ENCODE data around the gene MTUS2.

Gene MTUS2

DNA sequence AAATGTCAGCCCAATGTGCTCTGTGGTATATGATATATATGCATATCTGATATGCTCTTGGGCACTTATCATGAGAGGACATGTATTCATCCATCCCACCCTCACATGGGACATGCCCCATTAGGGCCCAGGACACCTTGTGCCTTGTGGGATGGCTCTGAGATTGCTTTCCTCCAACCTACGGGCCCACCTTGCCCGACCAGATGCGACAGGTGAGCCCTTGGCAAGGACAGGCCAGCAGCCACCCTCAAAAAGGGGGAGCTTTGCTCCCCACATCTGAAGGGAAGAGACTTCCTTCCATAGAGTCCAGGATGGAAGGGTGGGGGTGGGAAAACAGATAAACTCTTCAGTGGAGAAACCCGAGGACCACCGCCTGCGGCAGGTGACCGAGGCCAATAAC lies 716.7 kb downstream of the MTUS2 start:
- DNase-seq, result no peak

DNA sequence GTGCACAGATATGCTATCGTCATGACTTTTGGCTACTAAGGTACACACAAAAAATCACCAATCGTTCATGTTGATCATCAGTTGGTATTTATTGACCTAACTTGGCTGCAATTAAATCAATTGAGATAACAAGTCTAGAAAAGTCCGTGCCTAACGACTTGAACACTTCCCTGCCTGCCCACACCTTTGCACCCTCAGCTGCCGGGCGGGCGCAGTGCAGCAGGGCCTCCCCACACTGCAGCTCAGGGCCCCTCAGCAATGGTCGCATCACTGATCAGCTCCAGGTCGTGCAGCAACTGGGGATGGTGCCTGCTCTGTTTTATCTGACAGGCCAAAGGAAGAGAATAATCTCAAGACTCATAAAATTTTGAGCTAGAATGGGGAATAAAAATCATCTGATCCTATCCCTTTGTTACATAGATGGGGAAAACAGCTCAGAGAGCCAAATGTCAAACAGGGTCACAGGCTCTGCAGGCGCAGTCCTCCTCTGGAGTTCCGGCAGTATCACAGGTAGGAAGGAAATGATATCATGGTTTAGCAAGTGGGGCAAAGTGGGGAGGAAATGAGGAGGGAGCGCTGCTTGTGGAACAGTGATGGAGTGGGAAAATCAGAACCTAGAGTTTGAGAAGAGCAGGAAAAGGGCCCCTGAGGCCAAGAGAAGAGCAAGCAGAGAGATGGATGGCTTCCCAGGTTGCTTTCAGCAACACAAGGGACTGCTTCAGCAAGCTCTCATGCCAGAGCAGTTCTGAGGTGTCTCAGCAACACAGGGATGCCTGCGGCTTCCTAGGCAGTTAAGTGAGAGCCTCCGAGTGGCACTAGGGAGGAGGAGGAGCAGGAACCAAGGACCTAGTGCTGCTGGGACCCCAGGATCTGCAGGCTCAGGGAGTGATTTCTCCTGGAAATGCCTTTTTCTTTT lies 717.9 kb downstream of the MTUS2 start:
- no peak for DNase-seq

DNA sequence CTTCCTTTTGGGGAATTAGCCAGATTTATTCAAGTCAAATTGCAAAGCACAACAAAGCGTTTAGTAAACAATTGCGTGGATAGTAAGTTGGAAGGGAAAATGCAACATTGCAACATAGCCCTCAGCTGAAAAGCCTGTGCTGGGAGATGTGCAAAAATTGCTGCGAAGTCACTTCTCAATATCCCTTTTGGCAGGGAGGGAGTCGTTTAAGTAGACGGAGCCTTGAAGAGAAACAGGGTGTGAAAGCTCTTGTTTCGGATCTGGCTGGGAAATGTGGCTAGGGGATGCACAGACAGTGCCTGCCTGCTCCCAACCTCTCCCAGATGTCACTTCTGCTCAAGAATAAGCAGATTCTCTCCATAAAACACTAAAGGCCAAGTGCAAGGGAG lies 718.5 kb downstream of the MTUS2 start:
- no peak for DNase-seq

DNA sequence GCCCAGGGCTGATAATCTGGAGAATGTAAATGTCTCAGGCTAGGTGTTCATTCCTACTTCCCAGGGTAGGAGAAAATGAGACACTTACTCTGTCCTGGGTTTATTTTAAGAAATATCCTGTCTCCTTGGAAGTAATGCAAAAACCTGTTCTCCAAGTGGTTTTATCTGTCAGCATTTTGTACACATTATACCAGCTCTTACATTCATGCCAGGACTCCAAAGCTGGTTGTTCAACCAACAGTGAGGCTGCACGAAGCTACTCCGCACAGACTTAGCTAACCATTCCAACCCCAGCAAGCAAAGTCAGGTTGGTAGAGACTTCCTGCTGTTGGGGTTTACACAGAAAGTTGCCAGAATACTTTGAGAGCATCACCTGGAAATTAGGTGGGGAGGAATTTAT lies 719.7 kb downstream of the MTUS2 start:
- DNase-seq, result no peak

DNA sequence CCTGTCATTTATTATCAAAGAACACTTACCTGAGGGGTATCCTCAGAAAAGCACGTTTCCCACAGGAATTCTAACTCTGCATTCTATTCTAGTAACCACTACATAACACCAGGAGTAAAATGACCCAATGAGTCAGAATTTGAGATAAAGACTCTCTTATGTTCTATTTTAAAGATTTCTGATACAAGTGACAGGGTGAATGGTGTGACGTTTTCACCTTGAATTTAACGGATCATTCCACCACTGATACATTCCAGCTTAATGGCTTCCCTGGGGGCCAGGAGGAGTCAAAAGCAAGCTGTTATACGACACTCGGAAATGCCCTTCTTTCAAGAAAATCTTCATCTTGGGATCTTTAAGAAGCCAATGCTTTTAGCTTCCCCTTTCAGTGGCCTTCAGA lies 720.2 kb downstream of the MTUS2 start:
- DNase-seq, result no peak

DNA sequence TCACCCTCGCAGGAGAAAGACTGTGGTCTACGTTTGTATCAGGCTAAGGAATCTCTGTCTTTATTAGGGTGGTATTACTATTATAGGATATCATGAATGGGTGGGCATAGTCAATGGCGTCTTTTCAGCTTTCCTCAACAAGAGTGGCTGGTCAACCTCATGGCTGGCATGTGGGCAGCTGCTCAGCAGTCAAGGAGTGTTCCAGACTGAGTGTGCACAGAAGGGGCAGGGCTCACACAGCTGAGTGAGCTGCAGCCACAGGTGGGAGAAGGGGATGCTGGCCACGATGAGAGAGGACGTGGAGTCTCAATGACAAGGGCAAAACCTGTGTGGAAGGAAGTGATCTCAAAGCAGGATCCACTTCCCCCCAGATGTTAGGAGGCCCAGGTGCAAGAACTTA lies 720.7 kb downstream of the MTUS2 start:
- no peak for DNase-seq

DNA sequence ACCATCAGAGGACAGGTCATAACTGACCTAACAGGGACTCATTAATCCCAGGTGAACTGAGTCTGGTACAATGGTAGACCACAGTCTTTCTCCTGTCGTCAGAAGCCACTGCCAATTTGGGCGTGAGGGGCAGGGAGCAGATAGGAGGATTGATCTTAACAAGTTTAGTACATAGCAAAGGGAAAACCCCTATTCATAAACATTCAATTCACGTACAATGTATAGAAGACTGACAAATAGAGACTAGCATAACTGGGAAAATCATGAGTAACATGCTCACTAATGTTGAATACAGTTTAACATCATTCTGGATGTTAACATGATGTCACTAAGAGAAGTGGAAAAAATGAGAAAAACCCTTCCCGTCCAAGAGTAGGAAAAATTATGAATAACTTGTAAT lies 721.3 kb downstream of the MTUS2 start:
- DNase-seq, result no peak

DNA sequence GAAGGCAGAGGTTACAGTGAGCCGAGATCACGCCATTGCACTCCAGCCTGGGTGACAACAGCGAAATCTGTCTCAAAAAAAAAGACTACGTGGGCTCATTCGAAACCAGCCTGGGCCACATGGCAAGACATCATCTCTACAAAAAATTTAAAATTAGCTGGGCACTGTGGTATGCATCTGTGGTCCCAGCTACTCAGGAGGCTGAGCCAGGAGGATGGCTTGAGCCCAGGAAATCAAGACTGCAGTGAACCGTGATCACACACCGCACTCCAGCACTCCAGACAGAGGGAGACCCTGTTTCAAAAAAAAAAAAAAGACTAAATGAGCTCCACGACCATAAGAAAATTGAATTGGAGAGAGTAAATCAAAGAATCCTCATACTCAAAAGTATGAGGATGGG lies 722.2 kb downstream of the MTUS2 start:
- DNase-seq, result no peak

DNA sequence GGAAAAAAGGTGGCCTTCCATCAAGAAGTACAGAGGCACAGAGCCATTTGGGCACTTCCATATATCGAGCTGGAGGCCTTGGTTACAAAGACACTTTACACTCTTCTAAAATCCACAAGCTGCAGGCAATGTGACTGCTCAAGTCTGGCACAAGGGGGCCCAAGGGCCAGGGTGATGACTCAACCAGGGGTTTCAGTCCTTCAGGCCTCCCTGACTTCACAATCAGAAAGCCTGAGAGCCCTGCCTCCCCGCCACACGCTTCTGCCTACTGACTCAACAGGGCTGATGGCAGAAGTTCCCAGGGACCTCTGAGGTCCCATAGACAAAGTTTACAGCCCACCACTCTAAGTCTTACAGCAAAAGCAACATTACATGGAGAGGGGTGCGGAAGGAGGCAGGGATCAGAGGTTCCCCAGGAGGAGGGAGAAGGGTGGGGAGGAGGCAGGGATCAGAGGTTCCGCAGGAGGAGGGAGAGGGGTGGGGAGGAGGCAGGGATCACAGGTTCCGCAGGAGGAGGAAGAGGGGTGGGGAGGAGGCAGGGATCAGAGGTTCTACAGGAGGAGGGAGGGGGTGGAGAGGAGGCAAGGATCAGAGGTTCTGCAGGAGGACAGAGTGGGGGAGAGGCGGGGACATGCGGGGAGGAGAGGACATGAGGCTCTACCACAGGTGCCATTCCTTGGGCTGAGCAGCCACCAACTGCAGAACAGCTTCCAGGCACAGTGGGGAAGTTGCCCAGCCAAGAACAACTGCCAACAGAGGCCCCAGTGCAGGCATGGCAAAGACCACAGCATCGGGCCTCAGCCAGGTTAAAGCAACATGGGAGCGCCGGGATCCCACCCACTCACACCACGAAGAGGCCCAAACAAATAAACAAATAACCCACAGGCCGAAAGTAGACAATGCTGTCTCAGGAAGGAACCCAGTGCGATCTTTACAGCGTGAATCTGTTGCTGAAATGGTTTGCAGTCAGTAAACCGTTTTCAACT lies 723.4 kb downstream of the MTUS2 start:
- no peak for DNase-seq

DNA sequence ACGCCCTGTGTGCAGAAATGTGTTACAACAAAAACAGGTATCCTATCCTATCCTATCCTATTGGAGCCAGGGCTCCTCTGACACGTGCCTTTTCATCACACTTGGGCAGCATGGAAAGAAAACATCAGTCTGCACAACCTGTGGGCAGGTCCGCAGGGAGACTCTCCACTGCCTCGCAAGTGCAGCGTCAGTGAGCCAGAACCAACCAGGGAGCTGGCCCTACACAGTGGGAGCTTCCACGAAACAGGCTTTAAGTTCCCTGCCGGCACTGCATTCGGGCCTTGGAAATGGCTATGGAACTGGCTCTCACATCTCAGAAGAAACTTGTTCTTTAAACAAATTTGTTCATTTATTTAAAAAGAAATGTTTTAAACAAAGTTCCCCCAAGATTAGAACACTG lies 725.8 kb downstream of the MTUS2 start:
- no peak for DNase-seq

DNA sequence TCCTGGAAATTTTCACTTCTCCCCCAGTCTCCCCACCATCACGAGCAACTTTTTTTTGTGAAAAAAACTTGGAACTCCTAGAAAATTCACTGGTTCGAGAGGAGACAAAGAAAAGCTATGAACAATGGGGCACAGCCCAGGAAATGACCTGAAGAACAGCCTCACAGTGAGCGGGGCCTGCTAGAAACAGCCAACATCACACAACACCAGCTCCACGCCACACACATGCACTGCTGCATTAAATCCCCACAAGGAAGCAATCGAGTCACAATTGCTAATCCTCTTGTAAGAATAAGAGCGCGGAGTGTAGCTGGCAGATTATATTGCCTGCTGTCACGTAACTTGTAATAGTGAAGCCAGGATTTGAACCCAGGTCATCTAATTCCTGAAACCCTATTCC lies 726.5 kb downstream of the MTUS2 start:
- no peak for DNase-seq

DNA sequence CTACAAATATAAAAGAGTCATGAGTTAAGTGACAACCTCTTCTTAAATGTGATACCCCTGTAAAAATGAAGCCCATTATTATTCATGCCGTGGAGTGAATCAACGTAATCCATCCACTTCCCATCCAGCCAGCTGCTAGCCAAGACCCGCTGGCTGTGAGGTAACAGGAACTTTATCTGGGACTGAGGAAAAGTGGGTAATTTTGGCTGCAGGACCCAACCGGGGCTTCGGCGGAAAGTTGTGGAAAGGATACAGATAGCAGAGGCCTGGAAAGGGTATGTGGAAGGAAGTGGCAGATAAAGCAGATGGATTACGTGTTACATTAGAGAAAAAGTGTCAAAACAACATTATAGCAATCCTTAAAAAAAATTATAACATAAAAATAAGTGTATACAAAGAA lies 727.0 kb downstream of the MTUS2 start:
- DNase-seq, result no peak

DNA sequence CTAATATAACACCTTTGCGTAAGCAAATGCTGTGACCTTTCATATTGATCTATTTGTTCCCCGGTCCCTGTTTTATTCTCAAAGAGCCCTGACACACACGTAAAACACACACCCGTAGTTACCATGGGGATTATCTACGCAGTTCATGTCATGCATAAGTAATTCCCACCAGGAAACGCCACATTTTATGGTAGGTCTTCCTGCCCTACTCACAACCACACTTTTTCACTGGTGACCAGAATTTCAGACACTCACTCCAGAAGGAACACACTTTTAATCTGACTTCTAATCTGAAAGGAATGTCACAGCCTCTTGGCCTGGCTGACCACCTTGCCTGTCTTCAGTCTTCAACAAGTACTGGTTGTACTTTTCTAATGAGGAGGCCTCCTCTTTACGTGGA lies 728.6 kb downstream of the MTUS2 start:
- peak; percentile 79 for DNase-seq

DNA sequence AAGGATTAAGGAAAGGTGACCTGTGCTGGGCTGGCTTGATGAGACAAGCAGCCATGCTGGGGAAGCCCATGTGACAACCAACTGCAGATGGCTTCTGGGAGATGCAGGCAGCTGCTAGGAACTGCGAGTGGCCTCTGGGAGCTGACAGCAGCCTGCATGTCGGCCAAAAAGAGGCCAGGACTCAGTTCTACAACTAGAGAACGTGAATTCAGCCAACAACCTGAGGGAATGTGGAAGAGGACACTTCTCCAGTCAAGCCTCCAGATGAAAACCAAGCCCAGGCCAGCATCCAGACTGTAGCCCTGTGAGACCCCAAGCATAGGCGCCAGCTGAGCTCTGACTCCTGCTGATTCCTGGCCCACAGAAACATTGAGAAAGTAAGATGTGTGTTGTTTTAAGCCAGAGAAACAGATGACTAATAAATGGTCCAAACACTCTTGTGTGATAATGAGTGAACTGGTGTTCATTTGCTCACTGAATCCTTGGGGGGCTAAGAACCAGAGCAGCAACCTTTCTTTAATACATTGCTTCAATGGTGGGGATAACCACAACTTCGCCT lies 730.4 kb downstream of the MTUS2 start:
- DNase-seq, result no peak

DNA sequence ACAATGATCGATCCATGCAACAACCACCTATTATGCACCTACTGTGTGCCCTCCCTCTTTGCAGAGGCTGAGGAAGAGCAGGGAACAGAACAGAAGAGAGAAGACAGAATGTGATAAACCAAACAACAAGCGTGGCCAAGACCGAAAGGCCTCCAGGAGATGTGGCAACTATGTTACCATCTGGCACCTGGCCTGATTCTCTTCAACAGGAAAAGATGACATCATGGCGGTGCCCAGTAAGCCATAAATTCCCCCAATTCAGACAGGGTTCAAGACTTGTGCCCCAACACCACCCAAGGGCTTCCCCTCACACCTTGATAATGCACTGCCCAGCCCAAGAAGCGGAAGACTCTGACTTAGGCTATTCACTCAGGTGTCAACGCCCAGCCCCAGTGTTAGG lies 731.1 kb downstream of the MTUS2 start:
- DNase-seq, result no peak

Measured in NCI-H526 treated with DMSO at 0.1 percent for 48 hours (cell line).